Right ventricle myocardium inferior (tissue), 1 donor: Measurements from ENCODE around the gene IPO9. TPM values are rescaled to one million over a fixed set of nuclear protein-coding genes. Genes with fewer than 3 reads are reported as not detected.
A peak's percentile ranks its signal among the peaks of the same experiment; 100 is the strongest.
"Not testable (repeated sequence)": the region's sequence is repeated elsewhere in the genome, so short reads cannot be mapped to it uniquely, and the experiment has no call there.

Experiments
- ATAC-seq: fragments of 200-7000 bp; cut with Tn5 transposase; one replicate; pipeline ENCODE4 v1.9.1; 2020; ENCODE audit warnings: mild to moderate bottlenecking, moderate library complexity
- DNase-seq: peaks from one replicate; pipeline ENCODE4 v3.0.0; 2021; ENCODE audit errors: missing footprints
- intact Hi-C: fragments of 100-400 bp; cut with DNase I; formaldehyde crosslinking; loops from one replicate; pipeline ENCODE4 v1.11.0; 2022
- total RNA-seq: library from RNA; stranded (reverse); fragmentation: NEBNext Ultra II Directional; extraction: Animal tissue kit (Norgen Biotek cat#: 25700); gene quantifications from one replicate; pipeline ENCODE4 v1.2.1, GENCODE V29; 2021
- donor health status: DM: no; HTN: yes; CAD: no; lungs with severe emphysema.

Gene IPO9
- total RNA-seq, 1 donor from 2014 or later, result 22.6 TPM

- intact Hi-C loops, result no loop called here
- ATAC-seq (no peak), DNase-seq (no peak)
Observed at GRCh38 chr1:201840490-201840889, 11.5 kb downstream of the IPO9 start.

DNA sequence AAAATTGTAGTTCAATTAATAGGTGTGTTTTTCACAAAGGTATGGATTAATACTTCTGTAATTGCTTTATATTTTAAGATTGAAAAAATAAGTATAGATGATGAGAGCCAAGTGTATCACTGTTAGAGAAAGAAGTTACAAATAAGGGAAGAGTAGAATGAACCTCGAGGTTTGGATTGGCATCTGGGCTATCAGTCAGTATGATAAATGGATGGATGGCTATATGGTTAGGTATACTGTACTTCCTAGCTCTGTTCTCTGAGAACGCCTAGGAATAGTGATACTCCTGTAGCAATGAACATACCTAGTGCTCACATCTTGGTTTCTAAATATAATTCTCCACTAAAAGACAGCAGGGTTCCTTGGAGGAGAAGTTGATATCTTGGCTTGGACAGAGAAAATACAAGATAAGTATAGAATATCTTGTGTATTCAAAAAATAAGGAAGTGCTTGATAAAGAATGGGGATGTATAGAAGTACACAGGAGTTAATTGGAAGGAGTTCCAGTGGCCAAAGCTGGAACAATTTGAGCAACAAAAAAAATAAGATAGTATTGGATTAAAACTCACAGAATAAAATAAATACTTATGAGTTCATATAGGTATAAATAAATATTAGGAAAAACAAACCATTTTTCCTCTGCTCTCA is 12.4 kb downstream of the IPO9 start:
- ATAC-seq (no peak), DNase-seq (no peak)
- intact Hi-C loops, result no loop called here

DNA sequence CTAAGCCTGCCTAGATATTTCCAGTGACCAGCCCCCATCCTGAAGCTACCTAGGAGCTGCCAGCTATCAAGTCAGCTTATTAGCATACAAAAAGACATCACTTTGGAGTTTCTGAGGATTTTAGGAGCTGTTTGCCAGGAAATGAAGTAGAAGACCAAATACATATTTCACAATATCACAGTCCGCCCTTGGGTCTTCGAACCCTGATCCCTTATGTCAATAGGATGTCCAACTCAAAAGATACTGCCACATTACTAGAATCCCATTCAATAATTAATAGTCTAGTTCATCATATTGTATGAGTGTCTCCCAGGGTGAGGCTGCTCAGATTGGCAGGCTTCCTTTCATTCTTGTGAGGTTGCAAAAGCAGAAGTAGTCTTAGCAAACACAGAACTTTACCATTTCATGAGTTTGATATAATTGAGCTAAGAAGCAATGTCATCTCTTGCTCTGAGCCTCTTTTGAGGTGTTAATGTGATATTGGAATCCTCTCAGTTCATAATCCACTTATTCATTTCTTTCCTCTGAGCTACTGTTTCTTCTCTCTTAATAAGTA is 13.6 kb downstream of the IPO9 start:
- DNase-seq, result no peak
- ATAC-seq, result no peak
- intact Hi-C loops, result no loop called here

- intact Hi-C loops, result no loop called here
- DNase-seq (no peak), ATAC-seq (no peak)
Observed at GRCh38 chr1:201845331-201846083, 16.6 kb downstream of the IPO9 start.

DNA sequence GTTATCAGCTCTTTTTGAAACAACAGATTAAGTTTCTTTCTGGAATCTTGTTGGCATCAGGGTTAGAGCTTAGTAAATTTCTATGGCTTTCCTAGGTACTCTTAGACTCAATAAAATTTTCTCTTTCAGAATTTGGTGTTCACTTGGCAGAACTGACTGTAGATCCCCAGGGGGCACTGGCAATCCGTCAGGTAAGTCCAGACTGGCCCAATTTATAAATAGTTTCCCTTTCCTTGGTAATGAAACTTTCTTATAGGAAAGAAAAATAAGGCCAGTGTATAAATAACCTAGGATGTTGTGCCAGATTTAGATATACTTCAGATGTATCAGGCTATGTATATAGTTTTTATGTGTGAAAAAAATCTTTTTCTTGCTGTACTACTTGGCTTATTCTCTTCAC is 18.2 kb downstream of the IPO9 start:
- ATAC-seq (no peak), DNase-seq (no peak)
- intact Hi-C loops, result no loop called here

DNA sequence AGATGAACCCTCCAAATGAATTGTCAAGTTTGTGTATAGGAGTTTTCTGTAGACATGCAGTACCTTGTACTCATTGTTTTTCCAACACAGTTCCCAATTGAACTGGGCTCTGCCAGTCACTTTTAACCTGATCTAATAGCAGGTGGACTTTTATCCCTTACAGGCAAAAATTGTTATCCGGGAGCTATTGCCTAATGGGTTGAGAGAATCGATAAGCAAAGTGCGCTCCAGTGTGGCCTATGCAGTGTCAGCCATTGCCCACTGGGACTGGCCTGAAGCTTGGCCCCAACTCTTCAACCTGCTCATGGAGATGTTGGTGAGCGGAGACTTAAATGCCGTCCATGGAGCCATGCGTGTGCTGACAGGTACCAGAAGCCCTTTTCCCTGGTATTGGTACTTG is 19.3 kb downstream of the IPO9 start:
- DNase-seq, result no peak
- no peak for ATAC-seq
- intact Hi-C loops, result no loop called here

DNA sequence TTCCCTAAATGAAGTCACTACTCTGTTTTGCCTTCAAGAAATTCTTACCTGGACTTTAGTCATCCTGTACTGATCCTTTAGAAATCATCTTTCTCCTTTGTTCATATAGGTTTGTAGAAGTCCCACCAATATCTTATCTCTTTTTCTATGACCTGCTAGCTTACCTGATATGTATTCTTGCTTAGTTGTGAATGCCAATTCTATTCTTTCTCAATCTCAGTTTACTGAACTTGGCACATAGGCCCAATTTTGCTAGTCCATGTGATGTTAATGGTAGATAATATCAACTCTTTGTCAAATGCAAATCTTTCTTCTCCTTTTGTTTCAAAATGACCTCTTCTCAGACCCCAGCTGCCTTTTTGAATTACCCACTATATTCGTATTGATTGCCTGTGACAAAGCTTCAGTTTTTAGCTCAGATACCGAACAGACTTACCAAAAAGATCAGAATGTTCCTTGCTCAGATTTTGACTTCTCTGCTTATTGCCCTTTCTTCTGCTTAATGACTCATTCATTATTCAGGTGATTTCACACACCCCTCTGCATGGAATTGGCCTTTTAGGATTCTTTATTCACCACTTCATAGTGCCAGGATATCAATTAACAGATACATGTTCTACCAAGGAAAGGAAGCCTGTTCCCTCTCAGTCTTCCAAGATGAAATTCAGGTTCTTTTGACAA is 20.6 kb downstream of the IPO9 start:
- intact Hi-C loops, result no loop called here
- DNase-seq (no peak), ATAC-seq (no peak)

- intact Hi-C loops, result no loop called here
- DNase-seq, result peak; percentile 50
- ATAC-seq, result peak; percentile 50
Observed at GRCh38 chr1:201850053-201850397, 21.1 kb downstream of the IPO9 start.

DNA sequence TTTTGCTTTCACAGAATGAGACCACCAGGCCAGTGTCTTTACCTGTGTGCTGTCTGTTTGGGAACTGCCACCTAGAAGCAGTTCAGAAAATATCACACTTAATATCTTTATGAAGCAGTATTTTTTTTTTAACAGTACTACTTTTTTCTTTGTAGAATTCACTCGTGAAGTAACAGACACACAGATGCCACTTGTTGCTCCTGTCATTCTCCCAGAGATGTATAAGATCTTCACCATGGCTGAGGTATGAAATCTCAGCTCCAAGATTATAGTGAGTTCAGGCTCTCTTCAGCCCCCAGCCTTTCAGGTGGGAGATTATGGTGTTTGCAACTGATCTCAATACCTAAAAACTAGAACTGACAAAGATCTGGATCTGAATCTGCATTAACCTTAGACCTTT is 23.0 kb downstream of the IPO9 start:
- intact Hi-C loops, result no loop called here
- ATAC-seq, result no peak

GRCh38 chr1:201856722-201857121 is 27.8 kb downstream of the IPO9 start:
- intact Hi-C loops, ATAC-seq, DNase-seq: not testable (repeated sequence)

More for the DNA sequence above, 23.0 kb downstream of the IPO9 start:
- no peak for DNase-seq

GRCh38 chr1:201859424-201859823 is 30.5 kb downstream of the IPO9 start:
- ATAC-seq, result no peak
- intact Hi-C loops, result no loop called here
- no peak for DNase-seq

DNA sequence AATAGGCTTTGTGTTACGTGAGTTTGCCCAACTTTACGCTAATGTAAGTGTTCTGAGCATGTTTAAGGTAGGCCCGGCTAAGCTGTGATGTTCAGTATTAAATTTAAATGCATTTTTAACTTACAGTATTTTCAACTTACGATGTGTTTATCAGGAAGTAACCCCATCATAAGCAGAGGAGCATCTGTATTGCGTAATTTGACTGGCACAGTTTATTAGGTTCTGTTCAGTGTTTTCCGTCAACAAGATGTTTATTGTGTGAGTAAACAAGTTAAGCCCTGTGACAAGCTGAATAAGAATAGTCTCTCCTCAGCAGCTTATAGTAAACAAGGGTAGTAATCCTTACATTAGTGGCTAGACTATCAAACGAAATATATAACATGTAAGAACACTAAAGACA is 32.5 kb downstream of the IPO9 start:
- no peak for ATAC-seq
- intact Hi-C loops, result no loop called here
- DNase-seq, result no peak

GRCh38 chr1:201870397-201870796 is 41.4 kb downstream of the IPO9 start:
- ATAC-seq, result no peak
- intact Hi-C loops, result no loop called here
- DNase-seq, result no peak

- DNase-seq, result no peak
- intact Hi-C loops, result loop anchor here (5.0 kb wide), 1 partner anchor 47 kb away; the partner anchor contains the start of gene IPO9
- no peak for ATAC-seq
Observed at GRCh38 chr1:201874672-201875071, 45.7 kb downstream of the IPO9 start.

- no peak for ATAC-seq
- intact Hi-C loops, result loop anchor here (5.0 kb wide), 1 partner anchor 49 kb away; the partner anchor contains the start of gene IPO9
- DNase-seq, result no peak
Observed at GRCh38 chr1:201876148-201876818, 47.3 kb downstream of the IPO9 start.

DNA sequence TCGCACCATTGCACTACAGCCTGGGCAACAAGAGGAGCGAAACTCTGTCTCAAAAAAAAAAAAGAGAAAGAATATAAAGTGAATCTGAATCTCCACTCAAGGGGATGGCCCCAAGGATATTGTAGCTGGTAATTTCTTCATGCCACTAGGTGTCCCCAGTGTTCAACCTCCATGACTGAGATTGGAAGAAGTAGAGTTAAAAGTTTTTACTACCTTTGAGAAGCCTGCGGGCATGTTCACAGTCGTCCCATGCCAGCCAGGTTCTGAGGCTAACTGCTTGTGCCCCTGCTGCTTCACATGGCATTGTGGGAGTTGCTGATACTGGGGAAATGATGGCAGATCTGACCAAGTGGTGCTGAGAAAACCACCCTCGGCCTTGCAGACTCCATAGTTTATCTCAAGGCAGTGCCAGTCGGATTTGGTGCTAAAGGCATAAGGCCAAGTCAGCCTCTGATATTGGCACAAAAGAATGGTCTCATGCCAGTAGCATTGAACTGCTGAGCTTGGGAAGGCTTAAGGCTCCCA is 49.0 kb downstream of the IPO9 start:
- intact Hi-C loops, result loop anchor here (2.0 to 5.0 kb wide), 2 partner anchors 51 to 95 kb away; partner anchors contain the start of gene IPO9
- ATAC-seq (peak; percentile 57), DNase-seq (no peak)

- no peak for DNase-seq
- ATAC-seq, result no peak
- intact Hi-C loops, result no loop called here
Observed at GRCh38 chr1:201880928-201881571, 52.1 kb downstream of the IPO9 start.

DNA sequence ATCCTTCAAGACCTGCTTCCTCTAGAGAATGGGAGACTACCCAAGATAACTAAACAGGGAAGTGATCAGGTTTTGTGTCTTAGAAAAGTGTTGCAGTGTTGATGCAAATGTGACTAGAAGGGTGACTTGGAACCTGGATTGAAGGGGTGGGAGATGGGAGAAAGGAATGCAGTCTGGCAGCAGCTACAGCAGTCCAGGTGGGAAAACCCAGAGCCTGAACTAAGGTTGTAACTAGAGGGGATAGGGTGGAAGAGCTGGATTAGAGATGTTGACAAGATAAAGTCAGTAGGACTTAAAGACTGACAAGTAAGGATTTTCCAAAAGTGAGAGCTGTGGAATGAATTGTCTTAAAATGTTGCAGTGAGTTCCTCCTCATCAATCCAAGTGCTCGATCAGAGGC is 52.7 kb downstream of the IPO9 start:
- DNase-seq (no peak), ATAC-seq (no peak)
- intact Hi-C loops, result no loop called here
